Stimulated activated memory B cell treated with anti-CD40 and anti-IgM and Interleukin-4, amounts not matched to agents 10 μg/mL and 1 μg/mL and 100 μg/mL, for 72 hours (primary cell): ENCODE data around the gene GRIA1.

Source experiments
- ATAC-seq: fragments of 150-1000 bp; cut with Tn5 transposase; 2 replicates; pipeline ENCODE4 v1.10.0; 2021
- H3K27ac Mint-ChIP-seq: one replicate; pipeline ENCODE4 v1.8.0; 2022; ENCODE audit warnings: mild to moderate bottlenecking, mixed read lengths
- H3K27me3 Mint-ChIP-seq: one replicate; pipeline ENCODE4 v1.8.0; 2022; ENCODE audit warnings: mixed read lengths
- H3K36me3 Mint-ChIP-seq: one replicate; pipeline ENCODE4 v1.8.0; 2022; ENCODE audit warnings: mixed read lengths
- H3K4me1 Mint-ChIP-seq: one replicate; pipeline ENCODE4 v1.8.0; 2022; ENCODE audit warnings: mixed read lengths
- H3K4me3 Mint-ChIP-seq: one replicate; pipeline ENCODE4 v1.8.0; 2022; ENCODE audit warnings: mild to moderate bottlenecking, moderate library complexity, mixed read lengths
- H3K9me3 Mint-ChIP-seq: one replicate; pipeline ENCODE4 v1.8.0; 2022; ENCODE audit warnings: mixed read lengths

The GRIA1 gene

GRCh38 chr5:153598099-153598498 is 107.6 kb downstream of the GRIA1 start:
- Mint-ChIP-seq H3K27ac (no peak overlapping the region), H3K27me3 (no peaks in the 10 kb centered on the region), H3K4me3 (no peak overlapping the region), H3K36me3 (no peaks in the 10 kb centered on the region), H3K4me1 (no peaks in the 10 kb centered on the region), H3K9me3 (no peaks in the 10 kb centered on the region)
- no peak for ATAC-seq

GRCh38 chr5:153601377-153601776 is 110.9 kb downstream of the GRIA1 start:
- H3K27ac Mint-ChIP-seq: no peak overlapping the region
- H3K4me1 Mint-ChIP-seq: no peaks in the 10 kb centered on the region

GRCh38 chr5:153605386-153605785 is 114.9 kb downstream of the GRIA1 start:
- Mint-ChIP-seq H3K27me3 (no peaks in the 10 kb centered on the region), H3K27ac (no peak overlapping the region), H3K4me1 (no peaks in the 10 kb centered on the region), H3K36me3 (no peaks in the 10 kb centered on the region), H3K4me3 (no peak overlapping the region), H3K9me3 (no peaks in the 10 kb centered on the region)
- ATAC-seq: no peak

More at GRCh38 chr5:153601377-153601776, 110.9 kb downstream of the GRIA1 start:
- Mint-ChIP-seq H3K4me3 (no peak overlapping the region), H3K9me3 (no peaks in the 10 kb centered on the region), H3K36me3 (no peaks in the 10 kb centered on the region), H3K27me3 (no peaks in the 10 kb centered on the region)
- no peak for ATAC-seq

- no peak for ATAC-seq
- Mint-ChIP-seq H3K27me3 (no peaks in the 10 kb centered on the region), H3K27ac (no peak overlapping the region), H3K4me1 (no peaks in the 10 kb centered on the region), H3K9me3 (no peaks in the 10 kb centered on the region), H3K4me3 (no peak overlapping the region), H3K36me3 (no peaks in the 10 kb centered on the region)
Observed at GRCh38 chr5:153610009-153610408, 119.5 kb downstream of the GRIA1 start.

- no peak overlapping the region for H3K4me3 Mint-ChIP-seq
- no peaks in the 10 kb centered on the region for H3K36me3 Mint-ChIP-seq
- no peaks in the 10 kb centered on the region for H3K4me1 Mint-ChIP-seq
- H3K27me3 Mint-ChIP-seq: no peaks in the 10 kb centered on the region
- no peak for ATAC-seq
- H3K27ac Mint-ChIP-seq: no peak overlapping the region
- no peaks in the 10 kb centered on the region for H3K9me3 Mint-ChIP-seq
Observed at GRCh38 chr5:153610811-153611210, 120.3 kb downstream of the GRIA1 start.

- H3K4me1 Mint-ChIP-seq: no peaks in the 10 kb centered on the region
- H3K9me3 Mint-ChIP-seq: no peaks in the 10 kb centered on the region
- ATAC-seq: no peak
- H3K27me3 Mint-ChIP-seq: no peaks in the 10 kb centered on the region
- H3K36me3 Mint-ChIP-seq: no peaks in the 10 kb centered on the region
- no peak overlapping the region for H3K4me3 Mint-ChIP-seq
- no peak overlapping the region for H3K27ac Mint-ChIP-seq
Observed at GRCh38 chr5:153613144-153613543, 122.7 kb downstream of the GRIA1 start.

- H3K27me3 Mint-ChIP-seq: no peaks in the 10 kb centered on the region
- H3K4me1 Mint-ChIP-seq: no peaks in the 10 kb centered on the region
- H3K4me3 Mint-ChIP-seq: no peak overlapping the region
- no peak for ATAC-seq
- no peaks in the 10 kb centered on the region for H3K9me3 Mint-ChIP-seq
- H3K27ac Mint-ChIP-seq: no peak overlapping the region
- H3K36me3 Mint-ChIP-seq: no peaks in the 10 kb centered on the region
Observed at GRCh38 chr5:153613672-153614071, 123.2 kb downstream of the GRIA1 start.

GRCh38 chr5:153617190-153617589 is 126.7 kb downstream of the GRIA1 start:
- H3K36me3 Mint-ChIP-seq: no peaks in the 10 kb centered on the region
- H3K27me3 Mint-ChIP-seq: no peaks in the 10 kb centered on the region
- no peaks in the 10 kb centered on the region for H3K9me3 Mint-ChIP-seq
- no peak overlapping the region for H3K4me3 Mint-ChIP-seq
- no peaks in the 10 kb centered on the region for H3K4me1 Mint-ChIP-seq
- no peak overlapping the region for H3K27ac Mint-ChIP-seq
- ATAC-seq: no peak

GRCh38 chr5:153618307-153618706 is 127.8 kb downstream of the GRIA1 start:
- no peak for ATAC-seq
- H3K36me3 Mint-ChIP-seq: no peaks in the 10 kb centered on the region
- no peaks in the 10 kb centered on the region for H3K4me1 Mint-ChIP-seq
- no peaks in the 10 kb centered on the region for H3K9me3 Mint-ChIP-seq
- no peak overlapping the region for H3K4me3 Mint-ChIP-seq
- no peak overlapping the region for H3K27ac Mint-ChIP-seq
- H3K27me3 Mint-ChIP-seq: no peaks in the 10 kb centered on the region

- H3K4me1 Mint-ChIP-seq: no peaks in the 10 kb centered on the region
- no peak overlapping the region for H3K4me3 Mint-ChIP-seq
- H3K36me3 Mint-ChIP-seq: no peaks in the 10 kb centered on the region
- no peak overlapping the region for H3K27ac Mint-ChIP-seq
- no peaks in the 10 kb centered on the region for H3K27me3 Mint-ChIP-seq
- no peak for ATAC-seq
- no peaks in the 10 kb centered on the region for H3K9me3 Mint-ChIP-seq
Observed at GRCh38 chr5:153618867-153619266, 128.4 kb downstream of the GRIA1 start.

- Mint-ChIP-seq H3K4me3 (no peak overlapping the region), H3K4me1 (no peaks in the 10 kb centered on the region), H3K36me3 (no peaks in the 10 kb centered on the region), H3K27me3 (no peaks in the 10 kb centered on the region), H3K9me3 (no peaks in the 10 kb centered on the region), H3K27ac (no peak overlapping the region)
- ATAC-seq: no peak
Observed at GRCh38 chr5:153619771-153620170, 129.3 kb downstream of the GRIA1 start.

- no peaks in the 10 kb centered on the region for H3K36me3 Mint-ChIP-seq
- no peaks in the 10 kb centered on the region for H3K4me1 Mint-ChIP-seq
- no peaks in the 10 kb centered on the region for H3K27me3 Mint-ChIP-seq
- no peak for ATAC-seq
- no peak overlapping the region for H3K27ac Mint-ChIP-seq
- H3K9me3 Mint-ChIP-seq: no peaks in the 10 kb centered on the region
- no peak overlapping the region for H3K4me3 Mint-ChIP-seq
Observed at GRCh38 chr5:153623124-153623523, 132.7 kb downstream of the GRIA1 start.

GRCh38 chr5:153623751-153624450 is 133.4 kb downstream of the GRIA1 start:
- no peaks in the 10 kb centered on the region for H3K36me3 Mint-ChIP-seq
- no peaks in the 10 kb centered on the region for H3K27me3 Mint-ChIP-seq
- no peak overlapping the region for H3K27ac Mint-ChIP-seq
- H3K4me1 Mint-ChIP-seq: no peaks in the 10 kb centered on the region
- no peaks in the 10 kb centered on the region for H3K9me3 Mint-ChIP-seq
- no peak overlapping the region for H3K4me3 Mint-ChIP-seq
- no peak for ATAC-seq

- Mint-ChIP-seq H3K4me3 (no peak overlapping the region), H3K27ac (no peak overlapping the region), H3K36me3 (no peaks in the 10 kb centered on the region), H3K9me3 (no peaks in the 10 kb centered on the region), H3K4me1 (no peaks in the 10 kb centered on the region), H3K27me3 (no peaks in the 10 kb centered on the region)
- ATAC-seq: no peak
Observed at GRCh38 chr5:153624451-153624765, 133.9 kb downstream of the GRIA1 start.

GRCh38 chr5:153625826-153626354 is 135.4 kb downstream of the GRIA1 start:
- no peak for ATAC-seq
- no peaks in the 10 kb centered on the region for H3K9me3 Mint-ChIP-seq
- H3K4me1 Mint-ChIP-seq: no peaks in the 10 kb centered on the region
- no peak overlapping the region for H3K27ac Mint-ChIP-seq
- no peaks in the 10 kb centered on the region for H3K27me3 Mint-ChIP-seq
- H3K4me3 Mint-ChIP-seq: no peak overlapping the region
- no peaks in the 10 kb centered on the region for H3K36me3 Mint-ChIP-seq

GRCh38 chr5:153626836-153627235 is 136.4 kb downstream of the GRIA1 start:
- no peak for ATAC-seq
- Mint-ChIP-seq H3K4me3 (no peak overlapping the region), H3K27me3 (no peaks in the 10 kb centered on the region)

More at GRCh38 chr5:153626836-153627235, 136.4 kb downstream of the GRIA1 start:
- no peaks in the 10 kb centered on the region for H3K4me1 Mint-ChIP-seq
- no peaks in the 10 kb centered on the region for H3K36me3 Mint-ChIP-seq
- no peaks in the 10 kb centered on the region for H3K9me3 Mint-ChIP-seq
- no peak overlapping the region for H3K27ac Mint-ChIP-seq
